ENCODE data around the gene MSTN.

The MSTN gene

DNA sequence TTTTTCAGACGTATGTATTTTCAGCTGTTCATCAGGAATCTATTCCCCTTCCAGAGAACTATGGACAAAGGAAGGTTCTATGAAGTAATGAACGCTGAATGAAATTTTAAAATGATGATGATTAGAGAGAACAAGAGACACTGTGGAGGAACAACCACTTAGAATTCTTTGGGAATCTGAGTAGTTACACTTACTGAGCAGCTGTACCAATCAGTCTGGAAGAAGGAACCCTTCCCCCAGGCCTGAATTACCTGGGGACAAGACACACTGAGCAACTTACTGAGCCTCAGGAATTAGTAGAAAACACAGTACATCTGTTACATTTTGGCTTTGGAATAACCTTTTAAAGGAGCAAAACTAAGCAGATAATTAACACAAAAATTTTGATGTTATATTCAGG lies 1.9 kb downstream of the MSTN start:
- Histone ChIP-seq H3K27ac (no peak overlapping the region), H2AFZ (ENCODE audit: low read depth) (no peak overlapping the region), H3K9ac (no peak overlapping the region), H3K4me3 (IDR thresholded peaks at IDR 0.05; ENCODE audit: insufficient read depth, low read depth, low read length) (no peak overlapping the region), H3K79me2 (ENCODE audit: insufficient read depth, low read depth) (no peaks in the 10 kb centered on the region), H3K27me3 (ENCODE audit: insufficient read depth, low read depth) (no peaks in the 10 kb centered on the region), H3K4me2 (no peak overlapping the region), H4K20me1 (ENCODE audit: insufficient read depth) (no peaks in the 10 kb centered on the region), H3K4me1 (ENCODE audit: low read depth, poor library complexity, severe bottlenecking) (no peaks in the 10 kb centered on the region), H3K36me3 (ENCODE audit: insufficient read depth) (no peaks in the 10 kb centered on the region)
- TF ChIP-seq CTCF (conservative IDR thresholded peaks at IDR 0.05; ENCODE audit: low read depth, low read length), result no peak

DNA sequence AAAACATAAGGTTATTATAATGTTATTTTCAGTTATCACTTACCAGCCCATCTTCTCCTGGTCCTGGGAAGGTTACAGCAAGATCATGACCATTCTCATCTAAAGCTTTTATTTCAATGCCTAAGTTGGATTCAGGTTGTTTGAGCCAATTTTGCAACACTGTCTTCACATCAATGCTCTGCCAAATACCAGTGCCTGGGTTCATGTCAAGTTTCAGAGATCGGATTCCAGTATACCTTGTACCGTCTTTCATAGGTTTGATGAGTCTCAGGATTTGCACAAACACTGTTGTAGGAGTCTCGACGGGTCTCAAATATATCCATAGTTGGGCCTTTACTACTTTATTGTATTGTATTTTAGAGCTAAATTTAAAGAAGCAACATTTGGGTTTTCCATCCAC lies 2.5 kb downstream of the MSTN start:
- no peak overlapping the region for H3K4me2 ChIP-seq
- H3K36me3 ChIP-seq (ENCODE audit: insufficient read depth), result no peaks in the 10 kb centered on the region
- no peak overlapping the region for H2AFZ ChIP-seq (ENCODE audit: low read depth)
- no peak overlapping the region for H3K9ac ChIP-seq
- no peaks in the 10 kb centered on the region for H4K20me1 ChIP-seq (ENCODE audit: insufficient read depth)
- no peaks in the 10 kb centered on the region for H3K4me1 ChIP-seq (ENCODE audit: low read depth, poor library complexity, severe bottlenecking)
- H3K79me2 ChIP-seq (ENCODE audit: insufficient read depth, low read depth), result no peaks in the 10 kb centered on the region
- no peak overlapping the region for H3K27ac ChIP-seq
- no peak for TF ChIP-seq CTCF (conservative IDR thresholded peaks at IDR 0.05; ENCODE audit: low read depth, low read length)
- H3K27me3 ChIP-seq (ENCODE audit: insufficient read depth, low read depth), result no peaks in the 10 kb centered on the region
- H3K4me3 ChIP-seq (IDR thresholded peaks at IDR 0.05; ENCODE audit: insufficient read depth, low read depth, low read length), result no peak overlapping the region

DNA sequence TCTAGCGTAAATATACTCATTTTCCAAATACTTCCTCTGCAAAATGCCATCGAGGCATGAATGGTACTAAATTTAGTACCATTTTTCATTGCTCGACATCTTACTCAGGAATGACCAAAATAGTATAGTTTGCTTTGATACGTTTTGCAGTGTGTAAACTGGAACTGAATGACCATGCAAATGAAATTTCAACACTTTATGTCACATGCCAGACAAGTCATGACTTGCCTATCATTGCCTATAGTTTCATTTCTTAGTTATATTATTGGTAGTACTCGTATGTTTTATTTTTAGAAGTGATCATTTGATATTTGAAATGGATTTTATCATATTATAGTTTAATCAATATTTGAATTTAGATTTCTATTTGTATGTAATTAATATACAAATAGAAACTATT lies 9.1 kb downstream of the MSTN start:
- Histone ChIP-seq H3K27ac (no peak overlapping the region), H3K4me3 (IDR thresholded peaks at IDR 0.05; ENCODE audit: insufficient read depth, low read depth, low read length) (no peak overlapping the region), H3K9ac (no peak overlapping the region), H3K36me3 (ENCODE audit: insufficient read depth) (no peaks in the 10 kb centered on the region), H3K4me2 (no peak overlapping the region), H3K79me2 (ENCODE audit: insufficient read depth, low read depth) (no peaks in the 10 kb centered on the region), H4K20me1 (ENCODE audit: insufficient read depth) (no peaks in the 10 kb centered on the region), H3K27me3 (ENCODE audit: insufficient read depth, low read depth) (no peaks in the 10 kb centered on the region), H3K4me1 (ENCODE audit: low read depth, poor library complexity, severe bottlenecking) (no peaks in the 10 kb centered on the region), H2AFZ (ENCODE audit: low read depth) (no peak overlapping the region)
- TF ChIP-seq CTCF (conservative IDR thresholded peaks at IDR 0.05; ENCODE audit: low read depth, low read length), result no peak

GRCh38 chr2:190052307-190052706 lies 10.2 kb downstream of the MSTN start:
- Histone ChIP-seq H3K4me2 (no peak overlapping the region), H3K27ac (no peak overlapping the region), H3K79me2 (ENCODE audit: insufficient read depth, low read depth) (no peaks in the 10 kb centered on the region), H3K27me3 (ENCODE audit: insufficient read depth, low read depth) (no peaks in the 10 kb centered on the region), H3K9ac (no peak overlapping the region), H3K36me3 (ENCODE audit: insufficient read depth) (no peaks in the 10 kb centered on the region), H3K4me3 (IDR thresholded peaks at IDR 0.05; ENCODE audit: insufficient read depth, low read depth, low read length) (no peak overlapping the region), H3K4me1 (ENCODE audit: low read depth, poor library complexity, severe bottlenecking) (no peaks in the 10 kb centered on the region), H2AFZ (ENCODE audit: low read depth) (no peak overlapping the region), H4K20me1 (ENCODE audit: insufficient read depth) (no peaks in the 10 kb centered on the region)
- TF ChIP-seq CTCF (conservative IDR thresholded peaks at IDR 0.05; ENCODE audit: low read depth, low read length), result no peak

- H2AFZ ChIP-seq (ENCODE audit: low read depth), result no peak overlapping the region
- H4K20me1 ChIP-seq (ENCODE audit: insufficient read depth), result no peaks in the 10 kb centered on the region
- no peak overlapping the region for H3K4me3 ChIP-seq (IDR thresholded peaks at IDR 0.05; ENCODE audit: insufficient read depth, low read depth, low read length)
- H3K36me3 ChIP-seq (ENCODE audit: insufficient read depth), result no peaks in the 10 kb centered on the region
- H3K27ac ChIP-seq, result no peak overlapping the region
- no peak overlapping the region for H3K9ac ChIP-seq
- no peak for TF ChIP-seq CTCF (conservative IDR thresholded peaks at IDR 0.05; ENCODE audit: low read depth, low read length)
- H3K4me1 ChIP-seq (ENCODE audit: low read depth, poor library complexity, severe bottlenecking), result no peaks in the 10 kb centered on the region
- no peaks in the 10 kb centered on the region for H3K79me2 ChIP-seq (ENCODE audit: insufficient read depth, low read depth)
- no peak overlapping the region for H3K4me2 ChIP-seq
- no peaks in the 10 kb centered on the region for H3K27me3 ChIP-seq (ENCODE audit: insufficient read depth, low read depth)
Observed at GRCh38 chr2:190051223-190051622, 11.3 kb downstream of the MSTN start.

Measured in KMS-11 (cell line).